HFFc6 (cell line): ENCODE data around the gene ELMO1. TPM values are rescaled to one million over a fixed set of nuclear protein-coding genes. Genes with fewer than 3 reads are reported as not detected.

ENCODE experiments used
- DNase-seq: peaks from one replicate; pipeline ENCODE4 v3.0.0-alpha.2; 2018
- H3K27ac Mint-ChIP-seq: 2 replicates; pipeline ENCODE4 v1.8.0; 2020; ENCODE audit warnings: mild to moderate bottlenecking, mixed read lengths
- H3K27me3 Mint-ChIP-seq: 2 replicates; pipeline ENCODE4 v1.8.0; 2021; ENCODE audit warnings: mild to moderate bottlenecking, moderate library complexity, mixed read lengths; ENCODE audit not compliant: insufficient read depth
- H3K36me3 Mint-ChIP-seq: 2 replicates; pipeline ENCODE4 v1.8.0; 2021; ENCODE audit warnings: low read depth, mixed read lengths
- H3K4me1 Mint-ChIP-seq: 2 replicates; pipeline ENCODE4 v1.8.0; 2020; ENCODE audit warnings: low read depth, mixed read lengths
- H3K4me3 Mint-ChIP-seq: 2 replicates; pipeline ENCODE4 v1.8.0; 2020; ENCODE audit warnings: mild to moderate bottlenecking, moderate library complexity, mixed read lengths
- H3K9me3 Mint-ChIP-seq: 2 replicates; pipeline ENCODE4 v1.8.0; 2020; ENCODE audit warnings: mild to moderate bottlenecking, mixed read lengths
- total RNA-seq, 6 experiments: library from RNA; stranded (reverse); fragmentation: NEBNext Ultra II Directional; extraction: Animal tissue kit (Norgen Biotek cat#: 25700); gene quantifications; 2 replicates in 1 of 6; 3 replicates in 5 of 6; pipeline ENCODE4 v1.2.3, GENCODE V29; 2021
- TF ChIP-seq, protein P1 (sequence below): fragments of 200-600 bp; sonication (generic); IDR thresholded peaks from 2 replicates; pipeline ENCODE4 v1.5.0; 2021; ENCODE audit warnings: antibody characterized with exemption, mild to moderate bottlenecking

The ELMO1 gene
- total RNA-seq, 6 experiments from 2014 or later, result not detected

DNA sequence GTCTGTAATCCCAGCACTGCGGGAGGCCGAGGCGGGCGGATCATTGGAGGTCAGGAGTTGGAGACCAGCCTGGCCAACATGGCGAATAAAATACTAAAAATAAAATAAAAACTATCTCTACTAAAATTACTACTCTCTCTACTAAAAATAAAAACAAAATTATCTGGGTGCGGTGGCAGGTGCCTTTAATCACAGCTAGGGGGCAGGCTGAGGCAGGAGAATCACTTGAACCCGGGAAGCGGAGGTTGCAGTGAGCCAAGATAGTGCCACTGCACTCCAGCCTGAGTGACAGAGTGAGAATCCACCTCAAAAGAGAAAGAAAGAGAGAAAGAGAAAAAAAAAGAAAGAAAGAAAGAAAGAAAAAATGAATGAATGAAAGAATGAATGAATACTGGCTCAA lies 351.4 kb downstream of the ELMO1 start:
- Mint-ChIP-seq H3K27ac (no peak overlapping the region), H3K4me3 (no peak overlapping the region), H3K36me3 (no peaks in the 10 kb centered on the region), H3K4me1 (no peaks in the 10 kb centered on the region), H3K9me3 (peaks cover 36% of the 10 kb centered on the region), H3K27me3 (peaks cover 4% of the 10 kb centered on the region)
- TF ChIP-seq, protein P1, sequence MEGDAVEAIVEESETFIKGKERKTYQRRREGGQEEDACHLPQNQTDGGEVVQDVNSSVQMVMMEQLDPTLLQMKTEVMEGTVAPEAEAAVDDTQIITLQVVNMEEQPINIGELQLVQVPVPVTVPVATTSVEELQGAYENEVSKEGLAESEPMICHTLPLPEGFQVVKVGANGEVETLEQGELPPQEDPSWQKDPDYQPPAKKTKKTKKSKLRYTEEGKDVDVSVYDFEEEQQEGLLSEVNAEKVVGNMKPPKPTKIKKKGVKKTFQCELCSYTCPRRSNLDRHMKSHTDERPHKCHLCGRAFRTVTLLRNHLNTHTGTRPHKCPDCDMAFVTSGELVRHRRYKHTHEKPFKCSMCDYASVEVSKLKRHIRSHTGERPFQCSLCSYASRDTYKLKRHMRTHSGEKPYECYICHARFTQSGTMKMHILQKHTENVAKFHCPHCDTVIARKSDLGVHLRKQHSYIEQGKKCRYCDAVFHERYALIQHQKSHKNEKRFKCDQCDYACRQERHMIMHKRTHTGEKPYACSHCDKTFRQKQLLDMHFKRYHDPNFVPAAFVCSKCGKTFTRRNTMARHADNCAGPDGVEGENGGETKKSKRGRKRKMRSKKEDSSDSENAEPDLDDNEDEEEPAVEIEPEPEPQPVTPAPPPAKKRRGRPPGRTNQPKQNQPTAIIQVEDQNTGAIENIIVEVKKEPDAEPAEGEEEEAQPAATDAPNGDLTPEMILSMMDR, result 0 out of 2 replicates have a peak, but pooled peaks have one; percentile 20
- no peak for DNase-seq

DNA sequence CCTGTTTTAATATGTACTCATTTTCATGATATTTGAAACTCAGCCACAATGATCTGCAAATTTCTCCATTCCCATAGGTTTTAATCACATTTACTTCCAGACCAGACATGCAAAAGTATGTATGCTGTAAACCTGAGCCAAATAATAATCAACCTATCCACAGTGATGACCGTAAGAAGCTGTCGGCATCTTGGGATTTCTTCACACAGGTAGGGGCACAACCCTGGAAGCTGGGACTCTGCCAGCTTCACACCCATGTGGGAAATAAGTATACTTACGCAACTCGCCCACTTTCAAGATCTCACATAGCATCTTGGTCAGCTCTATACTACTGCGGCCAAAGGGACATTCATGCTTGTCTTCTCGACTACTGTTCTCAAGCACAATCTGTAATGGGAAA lies 352.3 kb downstream of the ELMO1 start:
- Mint-ChIP-seq H3K27ac (no peak overlapping the region), H3K9me3 (peaks cover 40% of the 10 kb centered on the region), H3K36me3 (no peaks in the 10 kb centered on the region), H3K27me3 (peaks cover 4% of the 10 kb centered on the region), H3K4me3 (no peak overlapping the region), H3K4me1 (no peaks in the 10 kb centered on the region)
- no peak for DNase-seq
- TF ChIP-seq, protein P1, result no peak

DNA sequence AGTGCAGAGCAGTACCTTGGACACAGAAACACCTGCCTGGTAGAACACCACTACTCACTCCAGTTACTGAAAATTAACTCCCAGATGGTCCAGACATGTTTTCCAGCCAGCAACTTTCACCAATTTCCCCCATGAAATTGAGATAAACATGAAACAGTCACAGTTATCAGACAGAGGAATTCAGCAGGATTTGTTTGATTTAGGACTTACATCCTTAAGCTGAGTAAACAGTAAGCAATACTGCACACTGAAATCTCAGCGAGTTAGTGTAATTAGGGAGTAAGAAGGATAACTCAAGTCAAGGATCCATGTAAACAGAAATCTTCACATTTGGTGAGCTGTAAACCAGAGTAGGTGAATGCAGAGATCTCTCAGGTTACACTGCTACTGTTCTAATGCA lies 353.5 kb downstream of the ELMO1 start:
- no peak overlapping the region for H3K4me3 Mint-ChIP-seq
- no peak for DNase-seq
- H3K9me3 Mint-ChIP-seq, result peaks cover 43% of the 10 kb centered on the region
- H3K36me3 Mint-ChIP-seq, result no peaks in the 10 kb centered on the region
- H3K4me1 Mint-ChIP-seq, result no peaks in the 10 kb centered on the region
- H3K27ac Mint-ChIP-seq, result no peak overlapping the region
- TF ChIP-seq, protein P1, result no peak
- H3K27me3 Mint-ChIP-seq, result peaks cover 1% of the 10 kb centered on the region

DNA sequence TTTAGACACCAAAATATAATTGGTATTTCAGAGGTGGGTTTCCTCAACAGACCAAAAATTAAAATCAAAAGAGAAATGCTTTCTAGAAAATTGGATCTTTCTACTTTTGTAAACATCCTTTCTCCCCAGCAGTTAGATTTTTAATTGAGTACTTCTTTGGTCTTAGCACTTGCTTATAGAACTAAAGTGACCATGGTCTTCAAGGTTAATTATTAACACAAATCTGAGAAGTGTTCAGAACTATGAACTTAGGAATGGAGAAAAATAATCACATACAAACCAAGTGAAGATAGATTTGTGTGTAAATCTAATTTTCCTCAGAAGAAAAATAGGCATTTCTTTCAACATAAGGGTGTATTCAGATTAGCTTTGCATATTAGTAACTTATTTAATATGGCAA lies 355.4 kb downstream of the ELMO1 start:
- no peaks in the 10 kb centered on the region for H3K36me3 Mint-ChIP-seq
- peaks cover 37% of the 10 kb centered on the region for H3K9me3 Mint-ChIP-seq
- no peak overlapping the region for H3K27ac Mint-ChIP-seq
- H3K4me1 Mint-ChIP-seq, result no peaks in the 10 kb centered on the region
- DNase-seq, result no peak
- no peak overlapping the region for H3K4me3 Mint-ChIP-seq
- no peaks in the 10 kb centered on the region; the same call in 1 of the 2 replicates for H3K27me3 Mint-ChIP-seq
- TF ChIP-seq, protein P1, result no peak

DNA sequence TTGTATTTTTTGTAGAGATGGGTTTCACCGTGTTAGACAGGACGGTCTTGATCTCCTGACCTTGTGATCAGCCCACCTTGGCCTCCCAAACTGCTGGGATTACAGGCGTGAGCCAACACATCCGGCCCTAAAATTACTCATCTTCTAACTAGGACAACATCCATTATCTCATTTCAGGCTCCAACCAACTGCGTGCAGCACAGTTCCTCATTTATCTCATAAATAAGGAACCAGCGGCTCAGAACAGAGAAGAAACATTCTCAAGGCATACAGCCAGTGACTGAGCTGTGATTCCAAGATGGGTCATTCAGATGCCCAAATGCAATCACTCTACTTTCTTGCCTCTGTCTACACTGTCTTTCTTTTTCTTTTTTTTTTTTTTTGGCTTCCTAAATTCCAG lies 356.1 kb downstream of the ELMO1 start:
- Mint-ChIP-seq H3K36me3 (no peaks in the 10 kb centered on the region), H3K4me1 (no peaks in the 10 kb centered on the region), H3K27ac (no peak overlapping the region), H3K4me3 (no peak overlapping the region), H3K27me3 (no peaks in the 10 kb centered on the region; the same call in 1 of the 2 replicates), H3K9me3 (peaks cover 29% of the 10 kb centered on the region)
- no peak for DNase-seq
- TF ChIP-seq, protein P1, result no peak

DNA sequence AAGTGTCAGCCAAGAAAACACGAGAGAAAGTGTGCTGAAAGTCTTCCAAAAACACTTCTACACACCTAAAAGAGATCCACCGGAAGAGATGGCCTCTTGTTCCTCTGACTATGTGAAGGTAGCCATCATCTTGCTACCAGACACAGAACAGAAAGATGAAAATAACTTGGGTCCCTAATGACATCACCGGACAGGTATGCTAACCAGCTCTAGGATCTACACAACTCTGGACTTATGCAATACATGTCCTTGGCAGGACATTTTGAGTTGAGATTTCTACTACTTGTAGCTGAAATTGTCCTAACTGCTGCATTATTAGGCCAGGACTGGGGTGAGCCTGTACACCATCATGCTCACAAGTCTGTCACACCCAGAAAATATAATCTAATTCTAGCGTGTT lies 358.7 kb downstream of the ELMO1 start:
- TF ChIP-seq, protein P1, result no peak
- DNase-seq, result no peak
- no peaks in the 10 kb centered on the region for H3K36me3 Mint-ChIP-seq

More for the DNA sequence above, 358.7 kb downstream of the ELMO1 start:
- no peak overlapping the region for H3K4me3 Mint-ChIP-seq
- H3K27me3 Mint-ChIP-seq, result no peaks in the 10 kb centered on the region; the same call in 1 of the 2 replicates
- no peaks in the 10 kb centered on the region for H3K4me1 Mint-ChIP-seq
- no peak overlapping the region for H3K27ac Mint-ChIP-seq
- H3K9me3 Mint-ChIP-seq, result peaks cover 17% of the 10 kb centered on the region
